NCI-H2227 treated with DMSO at 0.1 percent for 48 hours (cell line): ENCODE data around the gene DYNLL2.
"Not testable (repeated sequence)": the region's sequence is repeated elsewhere in the genome, so short reads cannot be mapped to it uniquely, and the experiment has no call there.

Experiments used
- DNase-seq: peaks from one replicate; lab custom pipeline; 2025; lab: John Stamatoyannopoulos, UW

The DYNLL2 gene

DNA sequence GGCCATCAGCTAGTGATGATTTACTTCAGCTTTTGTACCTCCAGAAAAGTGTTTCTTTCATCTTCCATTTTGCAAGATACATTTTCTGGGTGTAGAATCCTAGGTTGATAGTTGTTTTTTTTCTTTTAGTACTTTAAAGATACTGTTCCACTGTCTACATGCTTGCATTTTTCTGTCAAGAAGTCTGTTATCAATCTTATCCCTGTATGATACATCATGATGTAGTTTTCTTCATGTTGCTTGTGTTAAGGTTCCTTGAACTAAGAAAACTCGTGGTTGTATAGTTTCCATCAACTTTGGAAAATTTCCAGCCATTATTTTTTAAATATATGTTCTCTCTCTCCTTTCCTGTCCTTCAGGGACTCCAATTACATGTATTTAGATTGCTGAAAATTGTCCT lies 24.1 kb downstream of the DYNLL2 start:
- DNase-seq: no peak

GRCh38 chr17:58109197-58109596 lies 26.0 kb downstream of the DYNLL2 start:
- DNase-seq: no peak

DNA sequence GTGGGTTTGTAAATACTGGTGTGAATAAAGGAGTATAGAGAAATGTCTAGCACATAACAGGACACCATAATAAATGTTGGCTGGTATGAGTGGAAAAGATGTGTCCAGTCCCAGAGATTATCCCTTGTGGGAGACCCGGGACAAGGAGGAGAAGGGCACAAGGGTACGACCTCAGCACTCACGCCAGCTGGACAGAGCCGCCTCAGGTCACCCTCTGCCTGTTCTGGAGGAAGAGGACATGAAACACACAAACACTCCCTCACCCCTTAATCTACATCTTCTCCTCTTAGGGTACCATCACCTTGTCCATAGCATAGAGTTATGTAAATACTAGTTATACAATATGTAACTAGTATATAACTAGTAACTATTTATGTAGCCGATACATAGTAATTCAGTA lies 26.8 kb downstream of the DYNLL2 start:
- no peak for DNase-seq

- no peak for DNase-seq
Measured at GRCh38 chr17:58111676-58112075, 28.5 kb downstream of the DYNLL2 start.

DNA sequence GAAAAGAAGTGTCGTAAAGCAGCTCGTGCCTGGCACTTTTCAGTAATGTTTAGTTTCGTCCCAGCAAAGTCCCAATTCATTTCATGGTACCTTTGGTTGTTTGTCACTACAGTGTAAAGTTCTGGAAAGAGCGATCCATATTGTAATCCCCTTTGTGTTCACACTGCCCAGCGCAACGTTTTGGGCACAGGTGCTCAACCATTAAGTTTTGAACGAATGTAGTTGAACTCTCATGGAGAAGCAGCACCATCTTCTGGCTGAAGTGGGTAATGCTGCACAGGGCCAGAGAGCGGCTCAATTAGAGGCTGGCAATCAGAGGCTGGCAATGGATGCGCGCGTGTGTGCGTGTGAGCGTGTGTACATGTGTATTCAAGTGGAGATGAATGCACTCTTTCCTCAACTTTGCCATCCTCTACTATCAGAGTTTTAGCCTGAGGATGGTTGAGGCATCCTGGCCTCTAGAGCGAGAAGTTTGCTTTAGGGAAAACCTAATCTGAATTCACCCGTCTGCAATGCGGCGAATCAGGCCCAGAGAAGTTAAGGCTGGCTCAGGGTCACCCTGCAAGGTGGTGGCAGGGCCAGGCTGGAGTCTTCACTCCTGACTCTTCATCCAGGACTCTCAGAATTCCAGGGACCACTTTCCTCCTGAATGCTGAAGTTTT lies 29.9 kb downstream of the DYNLL2 start:
- peak; percentile 64 for DNase-seq

- no peak for DNase-seq
Measured at GRCh38 chr17:58113947-58114346, 30.7 kb downstream of the DYNLL2 start.

- no peak for DNase-seq
Measured at GRCh38 chr17:58117382-58117781, 34.2 kb downstream of the DYNLL2 start.

- DNase-seq: no peak
Measured at GRCh38 chr17:58119491-58119890, 36.3 kb downstream of the DYNLL2 start.

- DNase-seq: no peak
Measured at GRCh38 chr17:58120195-58120822, 37.1 kb downstream of the DYNLL2 start.

GRCh38 chr17:58121925-58122324 lies 38.7 kb downstream of the DYNLL2 start:
- no peak for DNase-seq

- DNase-seq: no peak
Measured at GRCh38 chr17:58127846-58128245, 44.6 kb downstream of the DYNLL2 start.

DNA sequence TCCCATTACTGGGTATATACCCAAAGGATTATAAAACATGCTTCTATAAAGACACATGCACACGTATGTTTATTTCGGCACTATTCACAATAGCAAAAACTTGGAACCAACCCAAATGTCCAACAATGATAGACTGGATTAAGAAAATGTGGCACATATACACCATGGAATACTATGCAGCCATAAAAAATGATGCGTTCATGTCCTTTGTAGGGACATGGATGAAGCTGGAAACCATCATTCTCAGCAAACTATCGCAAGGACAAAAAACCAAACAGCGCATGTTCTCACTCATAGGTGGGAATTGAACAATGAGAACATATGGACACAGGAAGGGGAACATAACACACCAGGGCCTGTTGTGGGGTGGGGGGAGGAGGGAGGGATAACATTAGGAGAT lies 49.5 kb downstream of the DYNLL2 start:
- DNase-seq: not testable (repeated sequence)

- DNase-seq: no peak
Measured at GRCh38 chr17:58136669-58137279, 53.6 kb downstream of the DYNLL2 start.

DNA sequence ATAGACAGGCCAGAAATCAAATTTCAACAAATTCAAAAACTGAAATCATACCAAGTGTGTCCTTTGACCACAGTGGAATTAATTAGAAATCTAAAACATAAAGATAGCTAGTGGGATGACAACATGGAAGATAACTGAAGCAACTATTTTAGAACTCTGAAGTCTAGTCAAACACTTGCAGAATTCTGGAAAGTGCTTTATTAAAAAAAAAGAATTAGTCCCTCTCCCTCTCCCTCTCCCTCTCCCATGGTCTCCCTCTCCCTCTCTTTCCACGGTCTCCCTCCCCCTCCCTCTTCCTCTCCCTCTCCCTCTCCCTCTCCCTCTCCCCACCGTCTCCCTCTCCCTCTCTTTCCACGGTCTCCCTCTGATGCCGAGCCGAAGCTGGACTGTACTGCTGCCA lies 58.3 kb downstream of the DYNLL2 start:
- DNase-seq: no peak

- DNase-seq: not testable (repeated sequence)
Measured at GRCh38 chr17:58143335-58143734, 60.1 kb downstream of the DYNLL2 start.

DNA sequence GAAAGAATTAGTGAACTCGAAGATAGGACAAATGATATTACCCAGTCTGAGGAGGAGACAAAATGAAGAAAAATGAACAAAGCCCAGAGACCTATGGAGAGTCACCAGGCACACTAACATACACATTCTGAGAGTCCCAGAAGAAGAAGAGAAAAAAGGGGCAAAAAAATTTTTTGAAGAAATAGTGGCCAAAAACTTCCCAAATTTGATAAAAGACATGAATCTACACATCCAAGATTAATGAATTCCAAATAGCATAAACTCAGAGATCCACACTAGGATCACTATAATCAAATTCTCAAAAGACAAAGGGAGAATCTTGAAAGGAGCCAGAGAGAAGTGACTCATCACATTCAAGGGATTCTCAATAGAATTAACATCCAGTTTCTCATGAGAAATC lies 61.6 kb downstream of the DYNLL2 start:
- no peak for DNase-seq
